ENCODE data around the gene CDC42EP3.

- TF ChIP-seq CTCF (IDR thresholded peaks at IDR 0.05; ENCODE audit: low read length) (no peak), EZH2 (optimal IDR thresholded peaks at IDR 0.05; ENCODE audit: low read depth, low read length) (no peak), EZH2phosphoT487 (IDR thresholded peaks at IDR 0.05; ENCODE audit: low read length) (no peak)
Observed at GRCh38 chr2:37688771-37689468, 17.5 kb upstream of the CDC42EP3 start.

Measured in MM.1S (cell line).